Transverse colon (tissue), 4 donors: ENCODE measurements around the gene STK32B.

Experiments used
- CTCF ChIP-seq, 5 experiments: fragments of 200-600 bp in 3 of 5; fragments of 450-650 bp in 2 of 5; sonication (generic) in 3 of 5; IDR thresholded peaks; 1 replicate in 2 of 5; 2 replicates in 3 of 5; pipeline ENCODE4 v1.5.1; 2016 to 2017; ENCODE audit warnings: antibody characterized with exemption in 5 of 5, inconsistent platforms in 3 of 5, mild to moderate bottlenecking in 2 of 5, moderate library complexity in 1 of 5
- EP300 ChIP-seq: sonication (generic); formaldehyde crosslinking; IDR thresholded peaks from one replicate; pipeline ENCODE4 v1.6.1; 2017; ENCODE audit warnings: antibody characterized with exemption, low read depth
- POLR2A ChIP-seq: fragments of 450-650 bp; IDR thresholded peaks from one replicate; pipeline ENCODE4 v1.6.1; 2016; ENCODE audit warnings: antibody characterized with exemption, mild to moderate bottlenecking, moderate library complexity
- POLR2AphosphoS5 ChIP-seq, 3 donors: sonication (generic); formaldehyde crosslinking; IDR thresholded peaks; one replicate each; pipeline ENCODE4 v1.6.1; 2016; ENCODE audit warnings: antibody characterized with exemption in 3 of 3

- TF ChIP-seq CTCF (IDR thresholded peaks at IDR 0.05) (no peak), POLR2AphosphoS5 (IDR thresholded peaks at IDR 0.05) (no peak), EP300 (no peak), POLR2A (no peak)
Observed at GRCh38 chr4:5383191-5383980, 332.1 kb downstream of the STK32B start.
